GM04504 (cell line): ENCODE results near the gene SENP7.
"Not testable (repeated sequence)": the region's sequence is repeated elsewhere in the genome, so short reads cannot be mapped to it uniquely, and the experiment has no call there.

ENCODE experiments used
- DNase-seq: peaks from one replicate; pipeline ENCODE4 v3.0.0-alpha.2; 2012; ENCODE audit warnings: low read depth

SENP7 gene

GRCh38 chr3:101512646-101513418 is at the start of gene SENP7:
Gene SENP7, minus strand, starts transcription at chr3:101513212. Its CDS starts 82 bp downstream, at chr3:101513130.
- DNase-seq = peak; percentile 70

GRCh38 chr3:101561630-101562328 is 48.8 kb upstream of the SENP7 start, which contains the start of gene TRMT10C:
Gene TRMT10C, plus strand, starts transcription at chr3:101561868. Its CDS starts 2,914 bp downstream, at chr3:101564782.
- DNase-seq = peak; percentile 83

GRCh38 chr3:101556064-101556463 is 43.1 kb upstream of the SENP7 start:
- DNase-seq = no peak

- not testable (repeated sequence) for DNase-seq
Observed at GRCh38 chr3:101553381-101553780, 40.4 kb upstream of the SENP7 start.

- not testable (repeated sequence) for DNase-seq
Observed at GRCh38 chr3:101551359-101552081, 38.5 kb upstream of the SENP7 start.

GRCh38 chr3:101549473-101549872 is 36.5 kb upstream of the SENP7 start:
- no peak for DNase-seq

- DNase-seq = no peak
Observed at GRCh38 chr3:101548527-101549105, 35.6 kb upstream of the SENP7 start.

GRCh38 chr3:101544161-101544850 is 31.3 kb upstream of the SENP7 start:
- no peak for DNase-seq

- no peak for DNase-seq
Observed at GRCh38 chr3:101542957-101543356, 29.9 kb upstream of the SENP7 start.

GRCh38 chr3:101536955-101537354 is 23.9 kb upstream of the SENP7 start:
- not testable (repeated sequence) for DNase-seq

GRCh38 chr3:101536266-101536665 is 23.3 kb upstream of the SENP7 start:
- DNase-seq = no peak

GRCh38 chr3:101535221-101535620 is 22.2 kb upstream of the SENP7 start:
- DNase-seq = no peak

GRCh38 chr3:101533603-101533968 is 20.6 kb upstream of the SENP7 start:
- DNase-seq = no peak

- DNase-seq = no peak
Observed at GRCh38 chr3:101532783-101533602, 20.0 kb upstream of the SENP7 start.

GRCh38 chr3:101531473-101532086 is 18.6 kb upstream of the SENP7 start:
- no peak for DNase-seq

- DNase-seq = no peak
Observed at GRCh38 chr3:101530686-101531047, 17.7 kb upstream of the SENP7 start.

- no peak for DNase-seq
Observed at GRCh38 chr3:101529816-101530685, 17.0 kb upstream of the SENP7 start.

- DNase-seq = no peak
Observed at GRCh38 chr3:101527906-101528305, 14.9 kb upstream of the SENP7 start.

GRCh38 chr3:101527441-101527840 is 14.4 kb upstream of the SENP7 start:
- no peak for DNase-seq
